SK-N-DZ (cell line): ENCODE results near the gene KCTD1.

Source experiments
- DNase-seq: peaks from one replicate; pipeline ENCODE4 v3.0.0-alpha.2; 2015; ENCODE audit warnings: low spot score

KCTD1 gene

GRCh38 chr18:26524002-26524401 is 24.4 kb downstream of the KCTD1 start:
- DNase-seq: no peak

- no peak for DNase-seq
Observed at GRCh38 chr18:26521617-26522016, 26.7 kb downstream of the KCTD1 start.

- no peak for DNase-seq
Observed at GRCh38 chr18:26520974-26521373, 27.4 kb downstream of the KCTD1 start.

GRCh38 chr18:26519114-26519513 is 29.2 kb downstream of the KCTD1 start:
- DNase-seq: no peak

DNA sequence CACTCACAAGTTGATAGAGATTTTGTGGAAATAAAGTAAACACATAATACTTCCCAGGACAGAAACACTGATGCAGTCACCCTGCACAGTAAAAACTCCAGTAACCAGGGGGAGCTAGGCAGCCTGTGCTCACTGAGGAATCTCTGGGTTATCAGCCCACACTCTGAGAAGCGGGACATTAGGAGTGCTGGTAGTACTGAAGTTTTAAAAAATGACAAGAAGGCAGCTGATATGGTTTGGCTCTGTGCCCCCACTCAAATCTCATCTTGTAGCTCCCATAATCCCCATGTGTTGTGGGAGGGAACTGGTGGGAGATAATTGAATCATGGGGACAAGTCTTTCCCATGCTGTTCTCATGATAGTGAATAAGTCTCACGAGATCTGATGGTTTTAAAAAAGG is 31.4 kb downstream of the KCTD1 start:
- no peak for DNase-seq

GRCh38 chr18:26515643-26516487 is 32.5 kb downstream of the KCTD1 start:
- DNase-seq: no peak

DNA sequence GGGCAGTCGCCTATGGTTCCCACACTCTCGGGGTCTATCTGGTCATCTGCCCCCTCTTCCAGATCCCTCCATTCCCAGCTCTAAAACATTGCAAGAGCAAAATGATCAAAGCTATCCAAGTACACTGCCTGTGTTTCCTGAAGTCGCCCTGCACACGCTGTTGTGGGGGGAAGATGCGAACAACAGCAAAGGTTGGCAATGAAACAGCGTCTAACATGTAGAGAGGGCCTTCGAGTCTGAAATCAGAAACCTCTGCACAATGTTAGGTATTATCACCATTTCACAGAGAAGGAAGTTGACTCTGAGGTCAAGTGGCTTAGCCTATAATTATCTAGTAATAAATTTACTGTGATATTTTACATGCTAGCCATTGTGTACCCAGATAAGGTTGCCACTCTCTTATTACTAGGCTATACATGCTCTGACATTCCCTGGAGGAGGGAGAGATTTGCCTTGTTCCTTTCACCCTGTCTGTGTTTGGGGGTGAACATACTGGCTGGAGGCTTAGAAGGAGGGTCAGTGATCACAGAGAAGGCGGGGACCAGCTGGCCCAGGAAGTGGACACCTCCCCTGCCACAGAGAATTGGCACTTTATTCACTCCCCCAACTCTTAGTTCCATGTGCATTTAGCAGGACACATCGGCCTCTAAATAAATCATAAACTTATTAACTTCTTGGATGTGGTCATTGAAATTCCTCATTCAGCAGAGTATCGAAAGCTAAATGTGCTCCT is 36.8 kb downstream of the KCTD1 start:
- DNase-seq: no peak

- peak; percentile 25 for DNase-seq
Observed at GRCh38 chr18:26510337-26510736, 38.0 kb downstream of the KCTD1 start.

DNA sequence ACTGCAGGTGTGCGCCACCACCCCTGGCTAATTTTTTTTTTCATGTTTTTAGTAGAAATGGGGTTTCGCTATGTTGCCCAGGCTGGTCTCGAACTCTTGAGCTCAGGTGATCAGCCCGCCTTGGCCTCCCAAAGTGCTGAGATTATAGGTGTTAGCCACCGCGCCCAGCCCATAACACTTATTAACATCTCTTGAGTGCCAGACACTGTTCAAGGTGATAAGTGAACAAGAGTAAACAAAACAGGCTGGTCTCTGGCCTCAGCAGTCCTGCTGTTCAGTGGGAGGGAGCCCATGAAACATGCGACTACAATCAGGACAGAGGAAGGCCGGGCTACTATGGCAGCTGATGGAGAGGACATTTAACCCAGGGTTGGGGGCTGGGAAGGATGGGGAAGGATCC is 42.3 kb downstream of the KCTD1 start:
- no peak for DNase-seq

DNA sequence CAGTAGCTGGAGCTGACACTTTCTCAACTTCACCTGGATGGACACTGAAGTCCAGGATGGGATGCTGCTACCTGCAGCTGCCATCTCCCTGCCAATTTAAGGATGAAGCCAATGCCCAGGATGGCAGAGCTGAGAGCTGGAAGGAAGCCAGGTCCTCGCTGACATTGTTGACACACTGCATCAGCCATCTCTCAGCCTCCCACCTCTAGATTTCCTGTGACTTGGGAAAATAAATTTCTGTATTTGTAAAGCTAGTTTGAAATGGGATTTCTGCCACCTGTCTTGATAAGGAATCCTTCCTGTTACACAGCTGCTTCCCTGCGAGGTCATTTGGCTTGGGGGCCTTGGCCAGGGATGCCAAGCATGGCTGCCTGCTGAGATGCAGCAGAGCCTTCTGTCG is 43.5 kb downstream of the KCTD1 start:
- DNase-seq: no peak

GRCh38 chr18:26503382-26503781 is 45.0 kb downstream of the KCTD1 start:
- DNase-seq: no peak

DNA sequence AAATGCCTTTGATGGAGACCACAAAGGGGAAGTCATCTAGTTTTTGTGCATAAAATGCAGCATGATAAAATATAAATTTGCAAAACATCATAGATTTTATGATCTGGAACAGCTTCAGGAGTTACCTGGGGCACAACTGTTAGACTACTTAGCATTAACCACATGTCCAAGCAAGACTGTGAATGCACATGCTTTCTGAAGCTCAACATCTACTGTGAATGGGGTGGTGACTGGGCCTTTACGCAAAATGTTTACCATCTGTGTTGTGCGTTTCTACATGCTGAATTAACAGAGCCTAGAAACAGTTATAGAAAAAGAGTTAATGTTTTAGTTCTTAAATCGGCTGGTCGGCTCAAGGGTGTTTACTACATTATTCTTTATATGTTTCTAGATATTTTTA is 45.5 kb downstream of the KCTD1 start:
- no peak for DNase-seq

- DNase-seq: no peak
Observed at GRCh38 chr18:26497866-26498265, 50.5 kb downstream of the KCTD1 start.

DNA sequence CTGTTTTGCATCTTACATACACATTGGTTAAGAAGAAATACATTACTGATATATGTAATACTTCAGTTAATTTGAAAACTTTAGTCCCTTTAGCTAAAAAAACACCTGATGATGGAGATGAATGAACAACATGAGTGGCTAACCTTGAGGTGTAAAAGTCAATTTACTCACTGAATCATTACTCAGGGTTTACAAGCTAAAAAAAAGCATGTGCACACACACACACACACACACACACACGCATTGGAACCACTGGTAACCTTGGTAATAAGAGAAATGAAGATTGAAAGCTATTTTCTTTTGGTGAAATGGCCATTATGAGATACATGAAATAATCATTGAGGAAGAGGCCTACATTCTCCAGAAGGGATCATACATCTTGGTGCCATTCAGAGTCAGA is 51.8 kb downstream of the KCTD1 start:
- no peak for DNase-seq

DNA sequence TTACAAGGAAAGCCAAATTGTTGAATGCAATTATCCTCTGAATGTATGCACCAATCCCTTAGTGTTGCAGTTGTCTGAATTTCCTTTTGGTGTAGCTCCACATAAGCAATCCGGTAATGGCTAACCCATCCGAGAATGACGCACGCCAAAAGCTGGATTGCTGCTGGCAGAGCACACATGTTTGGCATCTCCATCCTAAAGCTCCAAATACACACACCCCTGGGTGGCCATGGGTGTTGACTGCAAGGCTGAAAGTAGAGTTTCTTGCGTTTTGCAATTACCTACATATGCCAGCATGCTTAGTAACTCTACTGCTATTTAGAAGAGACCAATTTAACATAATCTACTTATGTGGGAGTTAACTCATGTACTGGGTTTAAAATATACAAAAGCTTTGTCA is 53.1 kb downstream of the KCTD1 start:
- DNase-seq: no peak

GRCh38 chr18:26493021-26493420 is 55.3 kb downstream of the KCTD1 start:
- no peak for DNase-seq

- DNase-seq: no peak
Observed at GRCh38 chr18:26491194-26491816, 57.0 kb downstream of the KCTD1 start.

DNA sequence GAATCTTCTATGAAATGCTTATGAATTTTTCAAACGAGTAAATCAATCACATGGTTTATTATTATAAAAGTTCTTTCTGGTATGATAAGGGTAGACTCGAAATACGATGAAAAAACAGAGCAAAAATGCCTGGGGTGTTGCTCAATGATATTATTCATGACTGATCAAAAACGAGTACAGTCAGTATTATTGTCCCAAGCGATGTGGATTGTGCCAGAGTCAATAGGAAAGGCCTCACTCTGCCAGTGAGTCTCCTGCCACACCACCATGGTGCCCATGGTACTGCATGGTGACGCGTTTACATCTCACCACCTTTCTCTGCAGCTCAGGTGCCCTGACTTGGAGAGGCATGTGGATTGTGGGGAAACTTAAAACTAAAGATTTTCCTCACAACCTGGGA is 58.5 kb downstream of the KCTD1 start:
- no peak for DNase-seq

- no peak for DNase-seq
Observed at GRCh38 chr18:26489191-26489590, 59.2 kb downstream of the KCTD1 start.

DNA sequence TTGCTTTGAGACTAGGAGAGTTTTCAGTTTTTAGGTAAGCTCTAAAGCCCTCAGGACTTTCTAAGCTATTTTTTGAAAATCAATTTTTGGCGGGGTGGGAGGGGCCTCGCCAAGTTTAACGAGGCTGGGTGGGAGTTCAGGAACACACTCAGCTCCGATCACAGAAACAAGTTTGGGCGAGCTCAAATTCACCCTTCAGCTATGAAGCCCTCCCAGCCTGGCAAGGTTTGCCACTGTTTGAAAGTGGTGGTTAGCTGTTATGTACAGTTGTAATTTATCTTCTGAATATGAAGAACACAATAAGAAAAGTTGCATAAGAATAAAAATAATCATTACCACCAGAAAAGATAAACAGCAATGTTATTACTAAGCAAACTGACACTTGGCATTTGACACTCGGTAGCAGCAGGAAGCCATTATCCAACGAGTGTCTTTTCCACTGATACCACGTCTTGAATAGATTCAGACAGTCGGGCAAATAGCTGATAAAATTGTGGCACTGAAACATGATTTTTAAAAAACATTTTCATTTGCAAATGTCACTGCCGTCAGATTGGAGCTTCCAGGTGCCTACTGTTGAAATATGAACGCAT is 59.8 kb downstream of the KCTD1 start:
- no peak for DNase-seq

DNA sequence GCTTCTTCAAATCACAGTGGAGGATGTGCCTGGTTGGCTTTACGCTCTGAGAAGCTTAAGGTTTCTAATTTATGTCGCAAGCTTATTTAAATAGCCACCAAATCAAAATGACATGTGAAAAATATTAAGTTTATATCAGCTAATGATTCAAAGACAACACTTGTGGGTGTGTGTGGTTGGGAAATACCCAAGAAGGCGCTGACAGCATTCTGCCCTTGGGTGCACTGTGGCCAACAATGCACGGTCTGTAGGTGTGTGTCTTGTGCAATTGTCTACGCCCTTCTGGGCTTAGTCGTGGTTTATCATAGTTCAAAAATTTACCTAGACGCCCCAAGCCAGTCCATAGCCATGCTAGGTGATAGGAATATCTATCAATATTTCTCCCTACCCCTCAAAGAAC is 60.9 kb downstream of the KCTD1 start:
- no peak for DNase-seq

DNA sequence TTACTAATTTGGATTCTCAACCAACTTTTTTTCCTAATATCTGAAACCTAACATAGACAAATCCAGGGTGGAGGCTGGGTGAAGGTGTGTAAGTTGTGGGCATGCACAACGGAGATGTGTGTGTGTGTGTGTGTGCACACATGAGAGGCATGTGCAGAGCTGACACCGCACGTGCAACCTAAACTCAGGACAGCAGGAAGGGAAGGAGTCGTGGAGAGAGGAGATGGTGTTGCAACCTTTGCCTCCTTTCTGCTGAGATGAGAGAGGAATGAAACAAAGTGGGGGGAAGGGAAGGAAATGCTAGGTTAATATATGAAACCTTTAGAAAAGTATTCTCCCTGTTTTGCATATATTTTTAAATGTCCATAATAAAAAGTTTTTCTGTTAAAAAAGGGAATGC is 64.7 kb downstream of the KCTD1 start:
- no peak for DNase-seq
